Measurements from ENCODE around the gene OBSCN. TPM values are rescaled to one million over a fixed set of nuclear protein-coding genes. Genes with fewer than 3 reads are reported as not detected.

Gene OBSCN
- total RNA-seq, 2 experiments from 2014 or later = 29.5 to 45.2 TPM

GRCh38 chr1:228408869-228409805 is 201.3 kb downstream of the OBSCN start:
- H2AFZ ChIP-seq (ENCODE audit: low read length) = no peak overlapping the region
- H3K4me3 ChIP-seq (ENCODE audit: low read depth, low read length, poor library complexity, severe bottlenecking) = no peak overlapping the region
- BruUV-seq (replicated peaks) = no TSS peak
- no peaks in the 10 kb centered on the region for H3K9me3 ChIP-seq (ENCODE audit: low read length)
- no peak overlapping the region for H3K27ac ChIP-seq (ENCODE audit: low read depth, low read length, poor library complexity, severe bottlenecking)
- ChIA-PET POLR2A (no interaction called here), CTCF (ENCODE audit: unreplicated experiment) (no interaction called here)
- H3K4me1 ChIP-seq (ENCODE audit: insufficient read depth, low read length, poor library complexity, severe bottlenecking) = peaks cover 19% of the 10 kb centered on the region
- H3K79me2 ChIP-seq (ENCODE audit: insufficient read depth, low read depth, low read length) = peaks cover 33% of the 10 kb centered on the region
- peaks cover 13% of the 10 kb centered on the region for H4K20me1 ChIP-seq (ENCODE audit: insufficient read depth, low read length)
- no peak for DNase-seq (ENCODE audit: low spot score)
- no peak for TF ChIP-seq EZH2phosphoT487 (IDR thresholded peaks at IDR 0.05; ENCODE audit: borderline replicate concordance, low read depth, low read length)
- TF ChIP-seq, protein P1, sequence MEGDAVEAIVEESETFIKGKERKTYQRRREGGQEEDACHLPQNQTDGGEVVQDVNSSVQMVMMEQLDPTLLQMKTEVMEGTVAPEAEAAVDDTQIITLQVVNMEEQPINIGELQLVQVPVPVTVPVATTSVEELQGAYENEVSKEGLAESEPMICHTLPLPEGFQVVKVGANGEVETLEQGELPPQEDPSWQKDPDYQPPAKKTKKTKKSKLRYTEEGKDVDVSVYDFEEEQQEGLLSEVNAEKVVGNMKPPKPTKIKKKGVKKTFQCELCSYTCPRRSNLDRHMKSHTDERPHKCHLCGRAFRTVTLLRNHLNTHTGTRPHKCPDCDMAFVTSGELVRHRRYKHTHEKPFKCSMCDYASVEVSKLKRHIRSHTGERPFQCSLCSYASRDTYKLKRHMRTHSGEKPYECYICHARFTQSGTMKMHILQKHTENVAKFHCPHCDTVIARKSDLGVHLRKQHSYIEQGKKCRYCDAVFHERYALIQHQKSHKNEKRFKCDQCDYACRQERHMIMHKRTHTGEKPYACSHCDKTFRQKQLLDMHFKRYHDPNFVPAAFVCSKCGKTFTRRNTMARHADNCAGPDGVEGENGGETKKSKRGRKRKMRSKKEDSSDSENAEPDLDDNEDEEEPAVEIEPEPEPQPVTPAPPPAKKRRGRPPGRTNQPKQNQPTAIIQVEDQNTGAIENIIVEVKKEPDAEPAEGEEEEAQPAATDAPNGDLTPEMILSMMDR (conservative IDR thresholded peaks at IDR 0.05; ENCODE audit: low read length) = no peak
- intact Hi-C loops (cut with micrococcal nuclease; ENCODE audit: unreplicated experiment) = loop anchor here (10.0 kb wide), 1 partner anchor 274 kb away; no protein-coding TSS in a partner anchor
- H3K4me2 ChIP-seq (ENCODE audit: low read length) = no peak overlapping the region
- H3K36me3 ChIP-seq (ENCODE audit: insufficient read depth, low read length) = peaks cover 14% of the 10 kb centered on the region
- no peaks in the 10 kb centered on the region for H3K9me2 ChIP-seq (ENCODE audit: insufficient read depth, low read length)

DNA sequence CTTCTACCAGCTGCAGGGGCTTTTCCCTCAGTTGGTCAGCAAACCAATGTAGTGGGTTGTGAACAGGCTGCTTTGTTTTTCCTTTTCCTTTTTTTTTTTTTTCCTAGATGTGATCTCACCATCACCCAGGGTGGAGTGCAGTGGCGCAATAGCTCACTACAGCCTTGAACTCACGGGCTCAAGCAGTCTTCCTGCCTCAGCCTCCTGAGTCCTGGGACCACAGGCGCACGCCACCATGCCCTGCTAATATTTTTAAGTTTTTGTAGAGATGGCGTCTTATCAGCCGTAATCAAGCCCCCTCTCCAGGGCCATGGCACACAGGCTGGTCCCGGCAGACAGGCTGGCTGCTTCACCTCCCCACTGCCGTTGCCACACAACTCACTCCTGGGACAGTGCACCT is 202.2 kb downstream of the OBSCN start:
- peaks cover 10% of the 10 kb centered on the region for H3K4me1 ChIP-seq (ENCODE audit: insufficient read depth, low read length, poor library complexity, severe bottlenecking)
- H3K4me2 ChIP-seq (ENCODE audit: low read length) = no peak overlapping the region
- DNase-seq (ENCODE audit: low spot score) = no peak
- no peak overlapping the region for H2AFZ ChIP-seq (ENCODE audit: low read length)
- no peak overlapping the region for H3K27ac ChIP-seq (ENCODE audit: low read depth, low read length, poor library complexity, severe bottlenecking)
- no peaks in the 10 kb centered on the region for H3K9me3 ChIP-seq (ENCODE audit: low read length)
- H3K4me3 ChIP-seq (ENCODE audit: low read depth, low read length, poor library complexity, severe bottlenecking) = no peak overlapping the region
- peaks cover 24% of the 10 kb centered on the region for H3K79me2 ChIP-seq (ENCODE audit: insufficient read depth, low read depth, low read length)
- POLR2A ChIA-PET = no interaction called here
- CTCF ChIA-PET (ENCODE audit: unreplicated experiment) = no interaction called here
- intact Hi-C loops (cut with micrococcal nuclease; ENCODE audit: unreplicated experiment) = no loop called here
- H3K36me3 ChIP-seq (ENCODE audit: insufficient read depth, low read length) = peaks cover 5% of the 10 kb centered on the region; the same call in 1 of the 2 replicates
- TF ChIP-seq EZH2phosphoT487 (IDR thresholded peaks at IDR 0.05; ENCODE audit: borderline replicate concordance, low read depth, low read length) = no peak
- TF ChIP-seq, protein P1 (conservative IDR thresholded peaks at IDR 0.05; ENCODE audit: low read length) = no peak
- no TSS peak for BruUV-seq (replicated peaks)
- peaks cover 4% of the 10 kb centered on the region for H4K20me1 ChIP-seq (ENCODE audit: insufficient read depth, low read length)
- H3K9me2 ChIP-seq (ENCODE audit: insufficient read depth, low read length) = no peaks in the 10 kb centered on the region

- Histone ChIP-seq H3K79me2 (ENCODE audit: insufficient read depth, low read depth, low read length) (peaks cover 18% of the 10 kb centered on the region), H3K9me3 (ENCODE audit: low read length) (no peaks in the 10 kb centered on the region), H3K4me3 (ENCODE audit: low read depth, low read length, poor library complexity, severe bottlenecking) (no peak overlapping the region), H2AFZ (ENCODE audit: low read length) (no peak overlapping the region), H3K27ac (ENCODE audit: low read depth, low read length, poor library complexity, severe bottlenecking) (no peak overlapping the region), H4K20me1 (ENCODE audit: insufficient read depth, low read length) (peaks cover 1% of the 10 kb centered on the region; the same call in 1 of the 2 replicates), H3K4me1 (ENCODE audit: insufficient read depth, low read length, poor library complexity, severe bottlenecking) (peaks cover 10% of the 10 kb centered on the region), H3K9me2 (ENCODE audit: insufficient read depth, low read length) (no peaks in the 10 kb centered on the region), H3K36me3 (ENCODE audit: insufficient read depth, low read length) (no peaks in the 10 kb centered on the region), H3K4me2 (ENCODE audit: low read length) (no peak overlapping the region)
- no TSS peak for BruUV-seq (replicated peaks)
- DNase-seq (ENCODE audit: low spot score) = no peak
- ChIA-PET CTCF (ENCODE audit: unreplicated experiment) (no interaction called here), POLR2A (no interaction called here)
- intact Hi-C loops (cut with micrococcal nuclease; ENCODE audit: unreplicated experiment) = no loop called here
- TF ChIP-seq EZH2phosphoT487 (IDR thresholded peaks at IDR 0.05; ENCODE audit: borderline replicate concordance, low read depth, low read length) = no peak
- TF ChIP-seq, protein P1 (conservative IDR thresholded peaks at IDR 0.05; ENCODE audit: low read length) = no peak
These were observed 202.8 kb downstream of the OBSCN start for GRCh38 chr1:228410671-228411070.

Data from OCI-LY7 (cell line).